NOMO-1 treated with DMSO at 0.1 percent for 48 hours (cell line): Measurements from ENCODE around the gene ACP2.
"Not testable (repeated sequence)": the region's sequence is repeated elsewhere in the genome, so short reads cannot be mapped to it uniquely, and the experiment has no call there.

Source experiments
- DNase-seq: peaks from one replicate; lab custom pipeline; 2025; ENCODE audit not compliant: unreplicated experiment; lab: John Stamatoyannopoulos, UW

ACP2 gene

GRCh38 chr11:47208008-47208552, 40.5 kb downstream of the ACP2 start:
- not testable (repeated sequence) for DNase-seq

DNA sequence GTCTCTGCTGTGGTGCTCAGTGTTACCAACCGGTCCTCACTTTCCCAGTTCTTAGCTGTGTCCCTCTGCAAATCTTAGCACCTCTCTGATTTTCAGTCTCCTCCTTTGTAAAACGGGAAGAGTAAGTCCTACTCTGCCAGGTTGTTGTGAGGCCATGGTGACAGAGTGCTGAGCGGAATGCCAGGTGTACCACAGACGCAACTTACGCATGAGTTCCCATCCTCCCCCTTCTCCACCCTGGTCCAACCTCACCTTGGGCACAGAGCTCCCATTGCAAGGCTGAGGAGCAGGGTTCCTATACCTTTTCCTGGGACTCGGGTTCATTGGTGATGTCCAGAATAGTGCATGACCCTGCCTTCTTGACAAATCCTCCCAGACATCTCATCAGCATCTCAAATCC, 41.2 kb downstream of the ACP2 start:
- no peak for DNase-seq

GRCh38 chr11:47206577-47206976, 42.0 kb downstream of the ACP2 start:
- DNase-seq = not testable (repeated sequence)

DNA sequence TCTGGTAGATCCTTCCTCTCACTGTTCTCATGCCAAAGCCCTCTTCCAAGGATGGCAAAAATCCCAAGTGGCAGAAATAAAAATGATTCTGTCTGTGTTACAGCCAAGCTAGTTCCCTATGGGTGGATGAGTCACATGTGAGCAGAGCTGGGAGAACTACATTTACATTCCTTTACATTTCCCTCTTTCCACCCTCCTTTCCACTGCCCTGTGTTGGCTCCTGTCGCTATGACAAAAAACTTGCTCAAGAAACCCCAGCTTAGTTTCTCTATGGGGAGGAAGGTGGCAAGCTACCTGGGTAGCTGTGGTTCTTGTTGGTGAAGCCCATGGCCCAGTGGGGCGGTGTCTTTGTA, 44.0 kb downstream of the ACP2 start:
- DNase-seq = no peak

GRCh38 chr11:47202576-47202975, 46.0 kb downstream of the ACP2 start:
- DNase-seq = no peak

GRCh38 chr11:47201015-47201414, 47.6 kb downstream of the ACP2 start:
- no peak for DNase-seq

DNA sequence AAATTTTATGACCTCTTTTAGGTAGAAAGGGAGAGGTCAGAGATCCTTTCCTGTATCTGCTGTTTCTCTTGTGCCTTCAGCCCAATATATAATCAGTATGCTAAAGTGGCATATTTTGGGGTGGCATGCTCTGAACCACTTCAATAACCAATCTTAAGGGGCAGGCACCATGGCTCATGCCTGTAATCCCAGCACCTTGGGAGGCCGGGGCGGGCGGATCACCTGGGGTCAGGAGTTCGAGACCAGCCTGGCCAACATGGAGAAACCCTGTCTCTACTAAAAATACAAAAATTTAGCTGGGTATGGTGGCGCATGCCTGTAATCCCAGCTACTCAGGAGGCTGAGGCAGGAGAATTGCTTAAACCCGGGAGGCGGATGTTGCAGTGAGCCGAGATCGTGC, 50.5 kb downstream of the ACP2 start:
- not testable (repeated sequence) for DNase-seq

DNA sequence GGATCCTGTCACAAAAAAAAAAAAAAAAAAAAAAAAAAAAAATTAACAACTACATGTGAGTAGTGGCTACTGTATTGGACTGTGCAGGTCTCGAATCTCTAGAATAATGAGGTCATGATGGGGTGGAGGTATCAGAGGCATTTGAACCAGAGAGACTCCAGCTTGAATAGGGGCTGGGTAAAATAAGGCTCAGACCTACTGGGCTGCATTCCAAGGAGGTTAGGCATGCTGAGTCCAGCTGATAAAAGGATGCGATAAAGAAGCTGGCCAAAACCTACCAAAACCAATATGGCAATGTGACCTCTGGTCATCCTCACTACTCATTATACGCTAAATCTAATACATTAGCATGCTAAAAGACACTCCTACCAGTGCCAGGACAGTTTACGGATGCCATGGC, 56.5 kb downstream of the ACP2 start:
- DNase-seq = no peak

- DNase-seq = not testable (repeated sequence)
These were observed 57.5 kb downstream of the ACP2 start for GRCh38 chr11:47191137-47191536.
